ENCODE results near the gene TMTC2. TPM values are rescaled to one million over a fixed set of nuclear protein-coding genes. Genes with fewer than 3 reads are reported as not detected.

TMTC2 gene
- total RNA-seq, 1 donor from 2014 or later = 3.4 TPM

DNA sequence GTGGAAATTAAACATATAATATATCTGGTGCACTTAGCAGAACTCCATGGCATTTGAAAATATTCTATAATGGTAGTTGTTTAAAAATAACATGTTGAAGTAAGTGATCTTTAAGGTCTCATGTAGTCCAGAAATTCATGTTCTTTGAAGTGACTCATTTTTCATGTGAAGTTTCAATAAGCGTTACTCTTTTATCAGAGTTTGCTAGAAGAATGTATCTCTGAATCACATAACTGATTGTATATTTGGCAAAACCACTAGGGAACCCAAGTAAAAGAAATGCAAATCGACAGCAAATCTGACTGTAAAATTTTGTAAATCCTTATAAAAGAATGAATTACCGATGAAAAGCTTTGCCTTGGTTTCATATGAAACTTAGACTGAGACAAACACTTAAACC lies 463.3 kb downstream of the TMTC2 start:
- H3K9me3 ChIP-seq (replicated peaks) = no peaks in the 10 kb centered on the region
- no peak overlapping the region for H3K27ac ChIP-seq (replicated peaks)
- no peak for DNase-seq
- no peaks in the 10 kb centered on the region for H3K27me3 ChIP-seq (ENCODE audit: low read depth)
- TF ChIP-seq, protein P1, sequence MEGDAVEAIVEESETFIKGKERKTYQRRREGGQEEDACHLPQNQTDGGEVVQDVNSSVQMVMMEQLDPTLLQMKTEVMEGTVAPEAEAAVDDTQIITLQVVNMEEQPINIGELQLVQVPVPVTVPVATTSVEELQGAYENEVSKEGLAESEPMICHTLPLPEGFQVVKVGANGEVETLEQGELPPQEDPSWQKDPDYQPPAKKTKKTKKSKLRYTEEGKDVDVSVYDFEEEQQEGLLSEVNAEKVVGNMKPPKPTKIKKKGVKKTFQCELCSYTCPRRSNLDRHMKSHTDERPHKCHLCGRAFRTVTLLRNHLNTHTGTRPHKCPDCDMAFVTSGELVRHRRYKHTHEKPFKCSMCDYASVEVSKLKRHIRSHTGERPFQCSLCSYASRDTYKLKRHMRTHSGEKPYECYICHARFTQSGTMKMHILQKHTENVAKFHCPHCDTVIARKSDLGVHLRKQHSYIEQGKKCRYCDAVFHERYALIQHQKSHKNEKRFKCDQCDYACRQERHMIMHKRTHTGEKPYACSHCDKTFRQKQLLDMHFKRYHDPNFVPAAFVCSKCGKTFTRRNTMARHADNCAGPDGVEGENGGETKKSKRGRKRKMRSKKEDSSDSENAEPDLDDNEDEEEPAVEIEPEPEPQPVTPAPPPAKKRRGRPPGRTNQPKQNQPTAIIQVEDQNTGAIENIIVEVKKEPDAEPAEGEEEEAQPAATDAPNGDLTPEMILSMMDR (IDR thresholded peaks at IDR 0.05; ENCODE audit: borderline replicate concordance) = no peak
- no peaks in the 10 kb centered on the region for H3K36me3 ChIP-seq
- H3K4me1 ChIP-seq = peaks cover 7% of the 10 kb centered on the region
- H3K4me3 ChIP-seq = no peak overlapping the region
- intact Hi-C loops (cut with micrococcal nuclease) = no loop called here

DNA sequence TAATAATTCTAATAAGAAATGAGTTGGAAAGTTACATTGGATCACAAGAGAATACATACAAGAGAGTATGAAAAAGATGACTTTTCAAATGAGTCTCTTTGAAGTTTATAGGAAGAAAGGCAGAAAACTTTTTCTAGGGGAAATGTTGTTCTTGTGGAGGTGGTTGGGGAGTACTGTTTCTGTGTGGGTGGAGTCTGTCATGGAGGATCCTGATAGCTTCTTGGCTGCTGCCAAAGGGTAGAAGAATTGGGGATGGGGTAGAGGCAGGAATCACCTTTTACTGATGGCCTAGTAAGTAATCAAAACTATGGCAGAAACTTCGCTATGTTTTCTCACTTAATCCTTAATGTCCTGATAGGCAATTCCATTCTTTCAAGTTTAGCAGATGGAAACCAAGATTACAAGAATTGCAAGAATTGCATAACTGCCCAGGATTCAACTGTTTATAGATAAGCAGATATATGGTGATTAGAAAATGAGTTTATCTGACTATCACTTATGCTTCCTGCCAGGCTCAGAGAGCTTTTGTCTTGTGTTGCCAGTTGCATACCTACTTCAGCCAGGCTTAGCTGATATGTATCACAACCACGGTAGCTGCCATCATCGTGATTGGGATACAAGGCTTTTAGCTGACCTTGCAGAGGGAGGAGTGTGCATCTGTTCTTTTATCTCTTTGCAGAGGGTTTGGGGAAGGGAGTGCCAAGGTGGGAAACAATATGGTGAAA lies 463.9 kb downstream of the TMTC2 start:
- no peak overlapping the region for H3K27ac ChIP-seq (replicated peaks)
- TF ChIP-seq, protein P1 (IDR thresholded peaks at IDR 0.05; ENCODE audit: borderline replicate concordance) = no peak
- H3K27me3 ChIP-seq (ENCODE audit: low read depth) = no peaks in the 10 kb centered on the region
- no peaks in the 10 kb centered on the region for H3K9me3 ChIP-seq (replicated peaks)
- no peaks in the 10 kb centered on the region for H3K36me3 ChIP-seq
- peaks cover 3% of the 10 kb centered on the region for H3K4me1 ChIP-seq
- no peak overlapping the region for H3K4me3 ChIP-seq
- intact Hi-C loops (cut with micrococcal nuclease) = no loop called here
- DNase-seq = no peak

DNA sequence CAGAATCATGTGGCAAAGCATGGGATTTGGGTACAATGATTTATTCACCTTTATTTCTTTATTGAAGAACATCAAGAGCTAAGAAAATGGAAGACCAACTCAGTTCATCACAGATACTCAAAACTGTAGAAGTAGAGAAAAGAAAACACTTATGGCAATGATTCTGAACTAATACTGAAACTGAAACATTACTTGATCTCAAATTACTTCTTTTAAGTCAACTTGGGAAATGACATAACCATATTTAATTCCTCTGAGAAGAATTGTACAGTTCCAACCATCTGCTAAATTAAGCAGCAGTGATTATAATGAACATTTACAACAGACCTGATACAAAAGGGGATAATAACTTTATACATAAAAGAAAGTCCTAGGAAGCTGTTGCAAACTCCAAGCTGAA lies 466.5 kb downstream of the TMTC2 start:
- no peak overlapping the region for H3K27ac ChIP-seq (replicated peaks)
- TF ChIP-seq, protein P1 (IDR thresholded peaks at IDR 0.05; ENCODE audit: borderline replicate concordance) = no peak
- DNase-seq = no peak
- H3K4me3 ChIP-seq = no peak overlapping the region
- no peaks in the 10 kb centered on the region for H3K4me1 ChIP-seq
- H3K9me3 ChIP-seq (replicated peaks) = no peaks in the 10 kb centered on the region
- no peaks in the 10 kb centered on the region for H3K36me3 ChIP-seq
- no peaks in the 10 kb centered on the region for H3K27me3 ChIP-seq (ENCODE audit: low read depth)
- intact Hi-C loops (cut with micrococcal nuclease) = no loop called here

DNA sequence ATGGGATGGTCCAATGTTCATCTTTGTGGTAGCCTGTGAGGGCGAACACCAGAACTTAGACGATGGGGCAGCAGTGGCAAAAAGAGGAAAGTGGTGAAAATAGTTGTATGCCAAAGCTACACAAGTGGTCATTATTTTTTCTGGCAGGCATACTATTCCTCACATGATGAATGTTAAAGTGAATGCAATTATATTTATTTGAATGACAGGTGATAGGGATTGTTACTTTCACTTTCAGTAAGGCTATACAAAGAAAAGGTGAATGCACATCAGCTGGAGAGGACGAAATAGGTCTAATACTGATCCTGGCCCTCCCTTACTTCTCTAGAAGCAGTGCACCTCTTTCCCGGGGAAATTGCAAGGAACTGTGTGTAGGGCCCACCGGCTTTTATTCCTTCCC lies 470.1 kb downstream of the TMTC2 start:
- Histone ChIP-seq H3K4me3 (no peak overlapping the region), H3K4me1 (no peaks in the 10 kb centered on the region), H3K36me3 (no peaks in the 10 kb centered on the region), H3K27ac (replicated peaks) (no peak overlapping the region), H3K9me3 (replicated peaks) (no peaks in the 10 kb centered on the region), H3K27me3 (ENCODE audit: low read depth) (no peaks in the 10 kb centered on the region)
- TF ChIP-seq, protein P1 (IDR thresholded peaks at IDR 0.05; ENCODE audit: borderline replicate concordance) = no peak
- intact Hi-C loops (cut with micrococcal nuclease) = no loop called here
- no peak for DNase-seq

DNA sequence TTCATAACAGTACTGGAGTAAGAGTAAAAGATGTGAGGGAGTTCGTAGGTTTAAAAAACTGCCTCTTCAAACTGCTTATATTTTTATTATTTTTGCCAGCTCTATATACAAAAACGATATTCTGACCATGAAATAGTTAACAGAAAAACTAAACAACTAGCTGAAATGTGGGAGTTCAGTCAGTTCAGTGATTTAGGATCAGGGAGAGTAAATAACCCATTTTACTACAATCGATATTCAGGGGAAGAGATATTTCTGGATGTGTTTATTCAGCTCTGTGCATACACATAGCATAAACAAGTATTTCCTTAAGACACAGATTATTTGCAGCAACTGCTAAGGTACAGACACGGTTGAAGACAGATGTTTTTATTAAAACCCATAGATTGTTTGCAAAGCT lies 470.9 kb downstream of the TMTC2 start:
- Histone ChIP-seq H3K36me3 (no peaks in the 10 kb centered on the region), H3K27ac (replicated peaks) (no peak overlapping the region), H3K4me1 (no peaks in the 10 kb centered on the region), H3K27me3 (ENCODE audit: low read depth) (no peaks in the 10 kb centered on the region), H3K4me3 (no peak overlapping the region), H3K9me3 (replicated peaks) (no peaks in the 10 kb centered on the region)
- intact Hi-C loops (cut with micrococcal nuclease) = no loop called here
- no peak for DNase-seq
- TF ChIP-seq, protein P1 (IDR thresholded peaks at IDR 0.05; ENCODE audit: borderline replicate concordance) = no peak

All from left ventricle myocardium inferior (tissue), 1 donor.